ENCODE measurements around the gene COX6B2. TPM values are rescaled to one million over a fixed set of nuclear protein-coding genes. Genes with fewer than 3 reads are reported as not detected.

The COX6B2 gene
- total RNA-seq, 4 donors from 2014 or later, result not detected

DNA sequence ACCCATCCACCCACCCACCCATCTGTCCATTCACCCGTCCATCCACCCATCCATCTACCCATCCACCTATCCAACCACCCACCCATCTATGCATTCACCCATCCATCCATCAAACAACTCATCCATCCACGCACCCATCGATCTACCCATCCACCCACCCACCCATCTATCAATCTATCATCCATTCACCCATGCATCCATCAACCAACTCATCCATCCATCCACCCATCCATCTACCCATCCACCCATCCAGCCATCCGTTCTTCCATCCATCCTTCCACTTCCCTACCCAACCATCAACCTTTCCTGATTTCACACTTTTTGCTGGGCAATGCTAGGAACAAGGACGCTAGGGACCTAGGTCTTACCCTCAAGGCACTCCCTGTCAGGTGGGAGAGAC, 27.5 kb upstream of the COX6B2 start:
- Histone ChIP-seq H3K4me3 (no peak overlapping the region), H3K4me1 (peaks cover 0 to 37% (median 21%) of the 10 kb centered on the region in 3 donors), H3K9me3 (no peaks in the 10 kb centered on the region), H3K27ac (no peak overlapping the region), H3K27me3 (peaks cover 12% of the 10 kb centered on the region), H3K36me3 (no peaks in the 10 kb centered on the region)
- 88 to 96% methylated on average over 4 to 5 of the region's 5 CpGs for WGBS, 2 donors (ENCODE audit: low coverage in 1 of 2)
- no peak for ATAC-seq
- TF ChIP-seq POLR2AphosphoS5 (IDR thresholded peaks at IDR 0.05), result no peak
- TF ChIP-seq, protein P1, sequence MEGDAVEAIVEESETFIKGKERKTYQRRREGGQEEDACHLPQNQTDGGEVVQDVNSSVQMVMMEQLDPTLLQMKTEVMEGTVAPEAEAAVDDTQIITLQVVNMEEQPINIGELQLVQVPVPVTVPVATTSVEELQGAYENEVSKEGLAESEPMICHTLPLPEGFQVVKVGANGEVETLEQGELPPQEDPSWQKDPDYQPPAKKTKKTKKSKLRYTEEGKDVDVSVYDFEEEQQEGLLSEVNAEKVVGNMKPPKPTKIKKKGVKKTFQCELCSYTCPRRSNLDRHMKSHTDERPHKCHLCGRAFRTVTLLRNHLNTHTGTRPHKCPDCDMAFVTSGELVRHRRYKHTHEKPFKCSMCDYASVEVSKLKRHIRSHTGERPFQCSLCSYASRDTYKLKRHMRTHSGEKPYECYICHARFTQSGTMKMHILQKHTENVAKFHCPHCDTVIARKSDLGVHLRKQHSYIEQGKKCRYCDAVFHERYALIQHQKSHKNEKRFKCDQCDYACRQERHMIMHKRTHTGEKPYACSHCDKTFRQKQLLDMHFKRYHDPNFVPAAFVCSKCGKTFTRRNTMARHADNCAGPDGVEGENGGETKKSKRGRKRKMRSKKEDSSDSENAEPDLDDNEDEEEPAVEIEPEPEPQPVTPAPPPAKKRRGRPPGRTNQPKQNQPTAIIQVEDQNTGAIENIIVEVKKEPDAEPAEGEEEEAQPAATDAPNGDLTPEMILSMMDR (IDR thresholded peaks at IDR 0.05), result no peak
- no peak for TF ChIP-seq EP300 (IDR thresholded peaks at IDR 0.05)
- TF ChIP-seq POLR2A (IDR thresholded peaks at IDR 0.05), result no peak

DNA sequence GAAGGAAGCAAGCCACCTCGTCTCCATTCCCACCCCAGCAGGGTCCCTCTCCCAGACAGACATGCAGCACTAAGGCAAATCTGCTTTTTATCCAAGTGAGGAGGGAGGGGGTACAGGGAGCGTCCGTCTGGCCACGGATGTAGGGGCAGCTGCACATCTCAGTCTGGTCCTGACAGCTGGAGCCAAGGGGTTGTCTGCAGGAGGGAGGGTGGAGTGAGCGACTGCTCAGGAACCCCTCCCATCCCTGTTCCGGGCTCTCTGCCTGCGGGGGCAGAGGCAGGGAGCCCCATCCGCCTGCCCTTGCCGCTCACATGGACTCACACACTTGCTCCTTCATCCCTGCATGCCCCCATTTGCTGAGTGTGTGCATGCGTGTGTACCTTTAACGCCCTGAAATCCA, 24.7 kb upstream of the COX6B2 start:
- Histone ChIP-seq H3K4me3 (no peak overlapping the region), H3K27ac (no peak overlapping the region), H3K9me3 (no peaks in the 10 kb centered on the region), H3K27me3 (peaks cover 40% of the 10 kb centered on the region), H3K4me1 (peaks cover 0 to 21% (median 8%) of the 10 kb centered on the region in 3 donors), H3K36me3 (no peaks in the 10 kb centered on the region)
- no peak for TF ChIP-seq EP300 (IDR thresholded peaks at IDR 0.05)
- TF ChIP-seq, protein P1 (IDR thresholded peaks at IDR 0.05), result no peak
- TF ChIP-seq POLR2AphosphoS5 (IDR thresholded peaks at IDR 0.05), result no peak
- no peak for TF ChIP-seq POLR2A (IDR thresholded peaks at IDR 0.05)
- 17 to 52% methylated on average over 1 to 4 of the region's 11 CpGs for WGBS, 2 donors (ENCODE audit: low coverage in 1 of 2)
- no peak for ATAC-seq

DNA sequence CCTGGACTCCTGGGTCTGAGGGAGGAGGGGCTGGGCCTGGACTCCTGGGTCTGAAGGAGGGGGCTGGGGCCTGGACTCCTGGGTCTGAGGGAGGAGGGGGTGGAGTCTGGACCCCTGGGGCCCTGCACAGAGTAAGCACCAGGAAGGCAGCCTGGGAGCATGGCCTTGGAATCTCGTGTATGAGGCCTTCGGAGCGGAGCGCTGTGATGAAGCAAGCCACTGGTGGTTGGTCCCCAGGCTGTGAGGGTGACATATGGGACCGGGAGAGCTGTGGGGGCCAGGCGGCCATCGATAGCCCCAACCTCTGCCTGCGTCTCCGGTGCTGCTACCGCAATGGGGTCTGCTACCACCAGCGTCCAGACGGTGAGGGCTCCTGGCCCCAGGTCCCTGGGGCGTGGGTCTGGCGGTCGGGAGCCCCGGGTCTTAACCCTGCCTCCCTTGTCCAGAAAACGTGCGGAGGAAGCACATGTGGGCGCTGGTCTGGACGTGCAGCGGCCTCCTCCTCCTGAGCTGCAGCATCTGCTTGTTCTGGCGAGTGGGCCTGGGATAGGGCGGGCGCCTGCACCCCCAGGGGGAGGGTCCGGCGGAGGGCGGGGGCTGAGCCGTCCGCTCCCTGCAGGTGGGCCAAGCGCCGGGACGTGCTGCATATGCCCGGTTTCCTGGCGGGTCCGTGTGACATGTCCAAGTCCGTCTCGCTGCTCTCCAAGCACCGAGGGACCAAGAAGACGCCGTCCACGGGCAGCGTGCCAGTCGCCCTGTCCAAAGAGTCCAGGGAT, 23.0 kb upstream of the COX6B2 start:
- peak; percentile 20 for ATAC-seq
- Histone ChIP-seq H3K36me3 (no peaks in the 10 kb centered on the region), H3K4me1 (peaks cover 0 to 17% (median 3%) of the 10 kb centered on the region in 3 donors), H3K27me3 (peaks cover 56% of the 10 kb centered on the region), H3K9me3 (no peaks in the 10 kb centered on the region), H3K27ac (no peak overlapping the region), H3K4me3 (no peak overlapping the region)
- WGBS, 2 donors (ENCODE audit: low coverage in 1 of 2), result 0 to 20% methylated on average over 1 to 2 of the region's 43 CpGs
- TF ChIP-seq, protein P1 (IDR thresholded peaks at IDR 0.05), result no peak
- TF ChIP-seq EP300 (IDR thresholded peaks at IDR 0.05) (no peak), POLR2AphosphoS5 (IDR thresholded peaks at IDR 0.05) (no peak), POLR2A (IDR thresholded peaks at IDR 0.05) (no peak)

DNA sequence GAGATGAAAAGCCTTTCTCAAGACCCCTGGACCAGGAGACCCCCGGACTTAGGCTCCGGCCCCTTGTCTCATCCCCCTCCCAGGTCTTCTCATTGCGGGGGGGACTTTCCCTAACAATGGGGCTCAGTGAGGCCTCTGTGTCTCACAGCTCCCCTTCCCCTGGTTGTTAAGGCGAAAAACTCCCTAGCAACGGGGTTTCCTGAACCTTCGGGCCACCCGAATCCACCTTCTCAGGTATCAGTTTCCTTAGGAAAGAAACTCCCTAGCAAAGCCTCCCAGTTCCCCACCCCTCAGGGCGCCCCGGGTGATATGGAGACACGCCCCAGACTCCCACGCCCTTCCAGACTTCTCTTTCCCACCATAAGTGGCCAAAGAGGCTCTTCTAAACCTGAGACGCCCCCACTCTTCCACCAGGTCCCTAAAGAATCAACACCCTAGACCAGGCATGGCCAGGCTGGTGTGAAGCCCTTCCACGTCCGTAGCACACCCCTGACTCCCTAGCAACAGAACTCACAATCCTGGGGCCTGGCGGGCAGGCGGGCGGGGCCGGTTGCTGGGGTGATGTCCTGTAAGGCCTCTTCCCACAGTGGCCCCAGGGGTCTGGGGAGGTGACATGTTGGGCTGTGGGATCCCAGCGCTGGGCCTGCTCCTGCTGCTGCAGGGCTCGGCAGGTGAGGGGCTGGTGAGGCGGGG, 21.9 kb upstream of the COX6B2 start, which contains the start of gene TMEM190:
Gene TMEM190, plus strand, starts transcription at position 586 of the 693 bp plus-strand sequence. Its CDS starts 28 bp downstream, at position 614.
- WGBS, 2 donors (ENCODE audit: low coverage in 1 of 2), result 60% methylated on average over 1 of the region's 21 CpGs; no CpG with 5 or more reads in 1 of the 2 donors
- no peak within 1 kb of the TSS for H3K27ac ChIP-seq

More for the DNA sequence above, 21.9 kb upstream of the COX6B2 start, which contains the start of gene TMEM190:
- no peaks in the 10 kb centered on the region for H3K36me3 ChIP-seq
- peaks cover 0 to 17% (median 3%) of the 10 kb centered on the region in 3 donors for H3K4me1 ChIP-seq
- no peak for ATAC-seq
- H3K27me3 ChIP-seq, result peaks cover 68% of the 10 kb centered on the region
- no peak within 1 kb of the TSS for H3K4me3 ChIP-seq
- no peak for TF ChIP-seq POLR2AphosphoS5 (IDR thresholded peaks at IDR 0.05)
- TF ChIP-seq, protein P1 (IDR thresholded peaks at IDR 0.05), result no peak
- H3K9me3 ChIP-seq, result no peaks in the 10 kb centered on the region
